GM12891 (cell line): ENCODE results near the gene TFAP2C.

Source experiments
- POLR2A ChIP-seq: IDR thresholded peaks from 2 replicates; pipeline ENCODE4 v1.6.1; 2011; ENCODE audit warnings: low read depth, low read length, control low read depth
- POLR2AphosphoS5 ChIP-seq: IDR thresholded peaks from 2 replicates; pipeline ENCODE4 v1.6.1; 2011; ENCODE audit warnings: low read depth, low read length, control low read depth
- POU2F2 ChIP-seq: IDR thresholded peaks from 2 replicates; pipeline ENCODE4 v1.6.1; 2011; ENCODE audit warnings: low read depth, mild to moderate bottlenecking, control low read depth, low read length, moderate library complexity
- SPI1 ChIP-seq: IDR thresholded peaks from 2 replicates; pipeline ENCODE4 v1.6.1; 2011; ENCODE audit warnings: low read depth, low read length, control low read depth
- TAF1 ChIP-seq: IDR thresholded peaks from 2 replicates; pipeline ENCODE4 v1.6.1; 2011; ENCODE audit warnings: low read depth, low read length, control low read depth

GRCh38 chr20:56604673-56605072, 24.4 kb upstream of the TFAP2C start:
- TF ChIP-seq POLR2A (no peak), SPI1 (no peak), POU2F2 (no peak), POLR2AphosphoS5 (no peak), TAF1 (no peak)
